Measurements from ENCODE around the gene LYRM4. TPM values are rescaled to one million over a fixed set of nuclear protein-coding genes. Genes with fewer than 3 reads are reported as not detected.

The LYRM4 gene
- total and polyA plus RNA-seq, 9 of the 15 experiments (the other 6 are each of a cell fraction or from before 2014, with no cell fraction given): 24.2 to 69.4 (median 41.8) TPM

DNA sequence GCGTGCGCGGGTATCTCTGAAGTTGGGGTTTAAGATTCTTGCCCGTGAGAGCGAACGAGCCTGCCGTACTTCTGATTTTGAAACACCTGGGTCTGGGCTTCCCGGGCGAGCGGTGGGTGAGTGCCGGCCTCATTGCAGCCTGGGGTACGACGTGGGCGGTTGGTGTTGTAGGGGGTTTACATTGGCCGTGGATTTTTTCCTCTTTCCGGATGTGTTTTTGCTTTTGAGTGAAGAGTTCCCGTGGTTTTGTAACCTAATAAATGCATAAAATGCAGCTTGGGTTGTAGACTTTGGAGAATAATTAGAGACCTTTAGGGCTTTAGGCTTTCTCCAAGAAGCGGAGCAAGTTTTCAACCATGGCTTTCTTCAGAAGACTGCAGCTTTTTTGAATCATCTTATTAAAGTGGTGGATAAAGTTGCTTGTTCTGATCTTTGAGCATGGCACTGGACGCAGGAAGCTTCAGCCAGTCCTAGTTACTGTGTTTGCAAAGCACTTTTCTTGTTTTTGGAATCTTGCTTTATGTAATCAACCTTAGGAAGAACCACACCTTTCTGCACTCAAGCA is 877 bp upstream of the LYRM4 start (continued):
- TF ChIP-seq ZNF79 (CRISPR knock-in tag; IDR thresholded peaks at IDR 0.05; ENCODE audit: low read depth) (no peak), BCL6 (CRISPR knock-in tag; IDR thresholded peaks at IDR 0.05) (no peak), HSF4 (CRISPR knock-in tag; IDR thresholded peaks at IDR 0.05; ENCODE audit: borderline replicate concordance) (no peak), POLR2AphosphoS5 (IDR thresholded peaks at IDR 0.05; ENCODE audit: control insufficient read depth, insufficient read depth, low read depth, low read length) (peak; percentile 55; the same call in 1 of the 2 replicates), HNRNPH1 (optimal IDR thresholded peaks at IDR 0.05; ENCODE audit: low read depth, low read length) (no peak), MTA2 (IDR thresholded peaks at IDR 0.05; ENCODE audit: low read depth) (no peak), SREBF1 (IDR thresholded peaks at IDR 0.05; ENCODE audit: borderline replicate concordance, low read depth, low read length) (no peak), SRSF1 (IDR thresholded peaks at IDR 0.05; ENCODE audit: low read depth, low read length) (no peak), KLF1 (tag; IDR thresholded peaks at IDR 0.05) (no peak), RFX7 (CRISPR knock-in tag; IDR thresholded peaks at IDR 0.05) (no peak), TBP (optimal IDR thresholded peaks at IDR 0.05; ENCODE audit: low read depth, low read length) (no peak), JUN (IDR thresholded peaks at IDR 0.05; ENCODE audit: borderline replicate concordance, low read depth, low read length) (no peak), JUN (CRISPR knock-in tag; IDR thresholded peaks at IDR 0.05; ENCODE audit: borderline replicate concordance) (no peak), JUND (IDR thresholded peaks at IDR 0.05; ENCODE audit: borderline replicate concordance, low read depth, low read length) (no peak), JUND (tag; IDR thresholded peaks at IDR 0.05; ENCODE audit: borderline replicate concordance, low read depth, low read length) (no peak), L3MBTL2 (IDR thresholded peaks at IDR 0.05) (no peak), OTX1 (CRISPR knock-in tag; IDR thresholded peaks at IDR 0.05) (no peak), ZNF507 (tag; conservative IDR thresholded peaks at IDR 0.05) (no peak), PTBP1 (IDR thresholded peaks at IDR 0.05; ENCODE audit: low read depth, low read length) (no peak), ATF1 (CRISPR knock-in tag; IDR thresholded peaks at IDR 0.05) (no peak), ATF1 (tag; IDR thresholded peaks at IDR 0.05) (no peak)
- TF ChIP-seq, protein P1, sequence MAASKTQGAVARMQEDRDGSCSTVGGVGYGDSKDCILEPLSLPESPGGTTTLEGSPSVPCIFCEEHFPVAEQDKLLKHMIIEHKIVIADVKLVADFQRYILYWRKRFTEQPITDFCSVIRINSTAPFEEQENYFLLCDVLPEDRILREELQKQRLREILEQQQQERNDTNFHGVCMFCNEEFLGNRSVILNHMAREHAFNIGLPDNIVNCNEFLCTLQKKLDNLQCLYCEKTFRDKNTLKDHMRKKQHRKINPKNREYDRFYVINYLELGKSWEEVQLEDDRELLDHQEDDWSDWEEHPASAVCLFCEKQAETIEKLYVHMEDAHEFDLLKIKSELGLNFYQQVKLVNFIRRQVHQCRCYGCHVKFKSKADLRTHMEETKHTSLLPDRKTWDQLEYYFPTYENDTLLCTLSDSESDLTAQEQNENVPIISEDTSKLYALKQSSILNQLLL (CRISPR knock-in tag; IDR thresholded peaks at IDR 0.05; ENCODE audit: borderline replicate concordance): no peak
- TF ChIP-seq, protein P2, sequence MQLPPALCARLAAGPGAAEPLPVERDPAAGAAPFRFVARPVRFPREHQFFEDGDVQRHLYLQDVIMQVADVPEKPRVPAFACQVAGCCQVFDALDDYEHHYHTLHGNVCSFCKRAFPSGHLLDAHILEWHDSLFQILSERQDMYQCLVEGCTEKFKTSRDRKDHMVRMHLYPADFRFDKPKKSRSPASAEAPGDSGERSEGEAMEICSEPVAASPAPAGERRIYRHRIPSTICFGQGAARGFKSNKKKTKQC (CRISPR knock-in tag; IDR thresholded peaks at IDR 0.05): no peak
- TF ChIP-seq, protein P3, sequence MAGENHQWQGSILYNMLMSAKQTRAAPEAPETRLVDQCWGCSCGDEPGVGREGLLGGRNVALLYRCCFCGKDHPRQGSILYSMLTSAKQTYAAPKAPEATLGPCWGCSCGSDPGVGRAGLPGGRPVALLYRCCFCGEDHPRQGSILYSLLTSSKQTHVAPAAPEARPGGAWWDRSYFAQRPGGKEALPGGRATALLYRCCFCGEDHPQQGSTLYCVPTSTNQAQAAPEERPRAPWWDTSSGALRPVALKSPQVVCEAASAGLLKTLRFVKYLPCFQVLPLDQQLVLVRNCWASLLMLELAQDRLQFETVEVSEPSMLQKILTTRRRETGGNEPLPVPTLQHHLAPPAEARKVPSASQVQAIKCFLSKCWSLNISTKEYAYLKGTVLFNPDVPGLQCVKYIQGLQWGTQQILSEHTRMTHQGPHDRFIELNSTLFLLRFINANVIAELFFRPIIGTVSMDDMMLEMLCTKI (IDR thresholded peaks at IDR 0.05; ENCODE audit: partially characterized antibody): no peak
- TF ChIP-seq, protein P4, sequence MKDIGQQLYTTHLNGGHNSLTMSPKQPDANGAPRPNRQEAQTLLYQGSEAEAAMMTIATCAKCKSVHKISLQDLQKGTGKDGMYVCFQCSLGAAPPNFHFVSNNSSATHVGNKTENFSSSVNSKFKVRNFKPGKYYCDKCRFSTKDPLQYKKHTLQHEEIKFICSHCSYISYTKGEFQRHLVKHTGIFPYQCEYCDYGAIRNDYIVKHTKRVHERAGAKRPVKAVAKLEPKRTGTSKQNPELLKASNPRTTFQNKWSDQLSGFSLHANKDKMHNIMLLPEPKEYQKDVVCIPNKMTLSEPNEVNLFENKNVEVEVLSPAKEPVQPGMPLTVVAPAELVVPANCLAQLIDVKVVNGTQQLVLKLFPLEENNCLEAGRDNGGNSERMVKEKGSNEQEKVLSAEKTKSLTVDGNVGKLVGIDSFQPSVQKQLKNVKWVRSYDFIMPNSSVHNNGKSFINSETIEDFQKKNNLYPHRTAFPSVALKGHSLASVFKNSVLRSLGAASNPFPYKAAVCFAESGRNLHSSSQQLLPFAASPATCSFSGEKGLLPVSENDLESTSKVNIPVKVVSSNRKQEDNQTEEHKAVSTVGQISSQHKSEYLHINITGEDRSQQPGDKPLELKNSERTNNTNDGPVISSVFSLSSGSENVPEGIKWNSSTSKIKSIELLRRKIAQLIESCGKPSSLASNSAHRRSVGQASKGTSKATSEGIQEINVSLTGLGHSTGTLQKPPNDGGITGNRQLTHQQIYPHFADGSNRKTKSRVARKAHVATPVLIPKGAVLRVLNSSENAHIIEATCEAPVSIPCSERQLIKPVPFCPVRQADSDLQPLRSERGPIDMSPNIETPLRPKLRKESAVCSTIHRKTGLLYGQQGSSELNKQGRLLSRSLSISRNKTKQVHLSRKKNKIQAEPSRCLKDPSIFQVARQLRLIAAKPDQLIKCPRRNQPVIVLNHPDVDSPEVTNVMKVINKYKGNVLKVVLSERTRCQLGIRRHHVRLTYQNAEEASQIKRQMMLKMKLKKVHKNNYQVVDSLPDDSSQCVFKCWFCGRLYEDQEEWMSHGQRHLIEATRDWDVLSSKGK (CRISPR knock-in tag; IDR thresholded peaks at IDR 0.05): no peak

All from K562 (cell line).